Vein endothelial cell (primary cell): ENCODE results near the gene AIDA. TPM values are rescaled to one million over a fixed set of nuclear protein-coding genes. Genes with fewer than 3 reads are reported as not detected.

Source experiments
- total RNA-seq: library from RNA; depleted of rRNA; stranded (reverse); fragments of >200 nt; gene quantifications from 2 replicates; pipeline ENCODE4 v1.2.3, GENCODE V29; 2012

AIDA gene, protein sequence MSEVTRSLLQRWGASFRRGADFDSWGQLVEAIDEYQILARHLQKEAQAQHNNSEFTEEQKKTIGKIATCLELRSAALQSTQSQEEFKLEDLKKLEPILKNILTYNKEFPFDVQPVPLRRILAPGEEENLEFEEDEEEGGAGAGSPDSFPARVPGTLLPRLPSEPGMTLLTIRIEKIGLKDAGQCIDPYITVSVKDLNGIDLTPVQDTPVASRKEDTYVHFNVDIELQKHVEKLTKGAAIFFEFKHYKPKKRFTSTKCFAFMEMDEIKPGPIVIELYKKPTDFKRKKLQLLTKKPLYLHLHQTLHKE
- total RNA-seq: 42.5 and 50.2 TPM in 2 replicates

GRCh38 chr1:222712253-222713090 lies at the start of gene AIDA, which contains the start of gene BROX:
TSS of gene AIDA (minus strand) at chr1:222712491. CDS start at chr1:222712317, 174 bp downstream.
TSS of gene BROX (plus strand) at chr1:222712564. CDS start at chr1:222715700, 3,136 bp downstream.

DNA sequence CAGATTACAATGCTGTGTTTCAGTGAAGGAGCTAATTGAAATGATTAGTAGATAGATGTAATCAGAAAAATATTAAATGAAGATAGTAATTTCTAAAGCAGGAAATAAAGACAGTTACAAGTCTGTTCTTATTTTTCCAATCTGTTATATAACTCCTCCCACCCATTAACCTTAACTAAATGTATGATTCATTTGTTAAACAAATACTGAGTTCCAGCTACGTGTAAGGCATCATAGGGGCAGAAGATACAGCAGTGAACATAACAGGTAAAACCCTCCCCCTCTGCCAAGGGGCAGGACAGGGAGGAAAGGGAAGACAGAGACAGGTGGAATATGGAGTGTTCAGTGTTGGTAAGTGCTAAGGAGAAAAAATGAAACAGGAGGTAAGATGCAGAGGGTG lies 24.7 kb upstream of the AIDA start, which contains the start of gene FAM177B:
TSS of gene FAM177B (plus strand) at position 231 of the 400 bp plus-strand sequence. CDS start 9,344 bp downstream, outside the sequence.

Other genes starting within 250 kb of the AIDA start
- gene HHIPL2, start 164.4 kb downstream of the AIDA start, total RNA-seq: not detected in 2 replicates
- 4.2 and 4.7 TPM in 2 replicates for gene TAF1A, start 122.6 kb downstream of the AIDA start, total RNA-seq
- 36.0 and 58.5 TPM in 2 replicates for gene MIA3, start 94.4 kb downstream of the AIDA start, total RNA-seq
- 44.4 and 59.7 TPM in 2 replicates for gene BROX, start 73 bp upstream of the AIDA start, total RNA-seq
- gene FAM177B, start 24.7 kb upstream of the AIDA start, total RNA-seq: not detected in 2 replicates
- gene DISP1, start 102.5 kb upstream of the AIDA start, total RNA-seq: 2.0 and 2.1 TPM in 2 replicates